Natural killer cell (primary cell): ENCODE measurements around the gene CARD11. TPM values are rescaled to one million over a fixed set of nuclear protein-coding genes. Genes with fewer than 3 reads are reported as not detected.
A peak's percentile ranks its signal among the peaks of the same experiment; 100 is the strongest.

ENCODE experiments used
- ATAC-seq, 3 donors: fragments of 150-1000 bp in 2 of 3; fragments of 200-7000 bp in 1 of 3; cut with Tn5 transposase; 1 replicate in 1 of 3; 2 replicates in 2 of 3; pipeline ENCODE4 v1.10.0; 2021; ENCODE audit warnings: mild to moderate bottlenecking in 2 of 3, moderate library complexity in 2 of 3
- DNase-seq, 2 donors: peaks; one replicate each; pipeline versions ENCODE4 v3.0.0 to v3.0.0-alpha.2; 2013 to 2021; ENCODE audit warnings: mixed read lengths in 1 of 2
- H3K27ac ChIP-seq: one replicate; pipeline ENCODE4 v1.5.1; 2013; ENCODE audit warnings: mild to moderate bottlenecking, low read length
- H3K27me3 ChIP-seq: one replicate; pipeline ENCODE4 v1.6.1; 2013; ENCODE audit warnings: low read length; ENCODE audit not compliant: control insufficient read depth, insufficient read depth
- H3K36me3 ChIP-seq: one replicate; pipeline ENCODE4 v1.6.1; 2013; ENCODE audit warnings: low read length; ENCODE audit not compliant: control insufficient read depth, insufficient read depth
- H3K4me1 ChIP-seq: one replicate; pipeline ENCODE4 v1.6.1; 2013; ENCODE audit warnings: low read length; ENCODE audit not compliant: control insufficient read depth, insufficient read depth
- H3K4me3 ChIP-seq: one replicate; pipeline ENCODE4 v1.5.1; 2013; ENCODE audit warnings: low read length
- H3K9me3 ChIP-seq: one replicate; pipeline ENCODE4 v1.6.1; 2013; ENCODE audit warnings: low read length; ENCODE audit not compliant: control insufficient read depth, insufficient read depth
- H3K27ac Mint-ChIP-seq, 2 donors: one replicate each; pipeline ENCODE4 v1.8.0; 2022; ENCODE audit warnings: mild to moderate bottlenecking in 2 of 2, mixed read lengths in 2 of 2, moderate library complexity in 1 of 2
- H3K27me3 Mint-ChIP-seq, 2 donors: one replicate each; pipeline ENCODE4 v1.8.0; 2022; ENCODE audit warnings: low read depth in 2 of 2, mixed read lengths in 2 of 2
- H3K36me3 Mint-ChIP-seq: one replicate; pipeline ENCODE4 v1.8.0; 2022; ENCODE audit warnings: mixed read lengths
- H3K4me1 Mint-ChIP-seq, 2 donors: one replicate each; pipeline ENCODE4 v1.8.0; 2022; ENCODE audit warnings: mixed read lengths in 2 of 2
- H3K4me3 Mint-ChIP-seq: one replicate; pipeline ENCODE4 v1.8.0; 2022; ENCODE audit warnings: mild to moderate bottlenecking, moderate library complexity, mixed read lengths
- H3K9me3 Mint-ChIP-seq, 2 donors: one replicate each; pipeline ENCODE4 v1.8.0; 2022; ENCODE audit warnings: mixed read lengths in 2 of 2
- CTCF ChIP-seq: fragments of 200-600 bp; IDR thresholded peaks from one replicate; pipeline ENCODE4 v1.8.0; 2022; ENCODE audit warnings: antibody characterized with exemption
- WGBS: methylation state at CpG from one replicate; pipeline ENCODE4 v1.1.7; 2013; ENCODE audit warnings: missing lambda C conversion rate; ENCODE audit not compliant: insufficient coverage; 5-methylcytosine and 5-hydroxymethylcytosine counted together
- intact Hi-C: fragments of 100-400 bp; cut with micrococcal nuclease; formaldehyde crosslinking; loops from one replicate; pipeline ENCODE4 v1.14.2; 2022
- total RNA-seq, 4 donors: library from RNA; stranded (reverse); fragments of 120-200 nt in 1 of 4; gene quantifications; one replicate each; pipeline versions ENCODE4 v1.2.3 to v1.2.4, GENCODE V29; 2013 to 2022

The CARD11 gene
- total RNA-seq, 3 donors from 2014 or later (not counting 1 experiment from before 2014, with no cell fraction given): 196 to 233 (median 199) TPM

- no peaks in the 10 kb centered on the region for H3K27me3 ChIP-seq
- no peak for TF ChIP-seq CTCF
- peaks cover 17% of the 10 kb centered on the region for H3K36me3 ChIP-seq
- no peak overlapping the region for H3K4me3 ChIP-seq
- Mint-ChIP-seq H3K27ac (no peak overlapping the region), H3K4me3 (no peak overlapping the region), H3K4me1 (peaks cover 56 to 57% of the 10 kb centered on the region in 2 donors), H3K9me3 (no peaks in the 10 kb centered on the region), H3K36me3 (no peaks in the 10 kb centered on the region), H3K27me3 (no peaks in the 10 kb centered on the region)
- no peaks in the 10 kb centered on the region for H3K9me3 ChIP-seq
- ATAC-seq (no peak), DNase-seq (no peak)
- intact Hi-C loops: no loop called here
- no peak overlapping the region for H3K27ac ChIP-seq
- 100% methylated on average over 3 of the region's 3 CpGs for WGBS
- peaks cover 25% of the 10 kb centered on the region for H3K4me1 ChIP-seq
These were observed 38.4 kb downstream of the CARD11 start for GRCh38 chr7:3005257-3005656.

GRCh38 chr7:3003936-3004335 lies 39.7 kb downstream of the CARD11 start:
- WGBS: 87% methylated on average over 13 of the region's 13 CpGs
- ATAC-seq (no peak), DNase-seq (no peak)
- Mint-ChIP-seq H3K4me3 (no peak overlapping the region), H3K4me1 (peaks cover 49 to 55% of the 10 kb centered on the region in 2 donors), H3K36me3 (no peaks in the 10 kb centered on the region), H3K27me3 (no peaks in the 10 kb centered on the region), H3K27ac (peak overlapping the region; percentile 73), H3K9me3 (no peaks in the 10 kb centered on the region)
- Histone ChIP-seq H3K27ac (no peak overlapping the region), H3K36me3 (peaks cover 19% of the 10 kb centered on the region), H3K27me3 (no peaks in the 10 kb centered on the region), H3K9me3 (no peaks in the 10 kb centered on the region), H3K4me3 (no peak overlapping the region), H3K4me1 (peaks cover 18% of the 10 kb centered on the region)
- TF ChIP-seq CTCF: no peak
- intact Hi-C loops: no loop called here

- H3K27ac Mint-ChIP-seq: peak overlapping the region; percentile 69 to 73
- intact Hi-C loops: no loop called here
- no peaks in the 10 kb centered on the region for H3K9me3 Mint-ChIP-seq
- DNase-seq: no peak
- no peak for ATAC-seq
- Histone ChIP-seq H3K27ac (no peak overlapping the region), H3K9me3 (no peaks in the 10 kb centered on the region), H3K4me1 (peaks cover 17% of the 10 kb centered on the region), H3K4me3 (no peak overlapping the region), H3K36me3 (peaks cover 19% of the 10 kb centered on the region), H3K27me3 (no peaks in the 10 kb centered on the region)
- no peaks in the 10 kb centered on the region for H3K27me3 Mint-ChIP-seq
- 94% methylated on average over 7 of the region's 7 CpGs for WGBS
- TF ChIP-seq CTCF: no peak
- H3K36me3 Mint-ChIP-seq: no peaks in the 10 kb centered on the region
- H3K4me1 Mint-ChIP-seq: peaks cover 44 to 46% of the 10 kb centered on the region in 2 donors
- no peak overlapping the region for H3K4me3 Mint-ChIP-seq
These were observed 41.0 kb downstream of the CARD11 start for GRCh38 chr7:3002631-3003030.

GRCh38 chr7:3000566-3000965 lies 43.1 kb downstream of the CARD11 start:
- intact Hi-C loops: no loop called here
- DNase-seq: no peak
- no peak for TF ChIP-seq CTCF
- Histone ChIP-seq H3K4me1 (peaks cover 21% of the 10 kb centered on the region), H3K27me3 (no peaks in the 10 kb centered on the region), H3K4me3 (no peak overlapping the region), H3K36me3 (peaks cover 13% of the 10 kb centered on the region), H3K9me3 (no peaks in the 10 kb centered on the region), H3K27ac (no peak overlapping the region)
- H3K27ac Mint-ChIP-seq: peak overlapping the region; percentile 46 to 76
- no peak overlapping the region for H3K4me3 Mint-ChIP-seq
- H3K4me1 Mint-ChIP-seq: peaks cover 33 to 54% of the 10 kb centered on the region in 2 donors
- no peaks in the 10 kb centered on the region for H3K36me3 Mint-ChIP-seq
- H3K9me3 Mint-ChIP-seq: no peaks in the 10 kb centered on the region
- 94% methylated on average over 8 of the region's 8 CpGs for WGBS
- ATAC-seq: no peak
- no peaks in the 10 kb centered on the region for H3K27me3 Mint-ChIP-seq
